ENCODE results near the gene CIDEC.

Gene CIDEC

DNA sequence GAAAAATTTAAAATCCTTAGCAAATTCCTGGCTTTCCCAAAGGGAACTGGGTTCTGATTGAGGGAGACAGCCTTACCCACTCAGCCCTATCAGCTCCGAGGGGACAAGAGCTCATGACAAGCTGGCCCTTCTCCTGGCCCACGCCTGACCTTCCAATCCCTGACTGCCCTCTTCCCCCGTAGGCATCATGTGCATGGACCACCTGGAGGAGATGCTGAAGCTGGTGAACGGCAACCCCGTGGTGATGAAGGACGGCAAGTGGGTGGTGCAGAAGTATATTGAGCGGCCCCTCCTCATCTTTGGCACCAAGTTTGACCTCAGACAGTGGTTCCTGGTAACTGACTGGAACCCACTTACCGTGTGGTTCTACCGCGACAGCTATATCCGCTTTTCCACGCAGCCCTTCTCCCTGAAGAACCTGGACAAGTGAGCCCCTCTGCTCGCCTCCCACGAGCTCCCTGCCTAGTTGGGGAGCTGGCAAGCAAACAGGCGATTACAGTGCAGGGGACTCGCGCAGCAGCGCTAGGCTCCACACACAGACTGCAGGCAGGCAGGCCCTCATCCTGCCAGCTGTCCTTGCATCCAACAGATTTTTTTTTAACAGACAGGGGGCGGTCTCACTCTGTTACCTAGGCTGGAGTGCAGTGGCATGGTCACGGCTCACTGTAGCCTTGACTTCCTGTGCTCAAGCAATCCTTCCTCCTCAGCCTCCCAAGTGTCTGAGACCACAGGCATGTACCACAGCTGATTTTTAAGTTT lies 53.1 kb downstream of the CIDEC start:
- H3K27me3 ChIP-seq (ENCODE audit: control insufficient read depth, insufficient read depth, low read length) = no peaks in the 10 kb centered on the region
- no peak overlapping the region for H3K9ac ChIP-seq (ENCODE audit: low read length)
- no peaks in the 10 kb centered on the region for H3K4me1 ChIP-seq (ENCODE audit: control insufficient read depth, insufficient read depth, low read length)
- no peaks in the 10 kb centered on the region for H3K36me3 ChIP-seq (ENCODE audit: control insufficient read depth, insufficient read depth, low read length)
- H3K27ac ChIP-seq (ENCODE audit: low read depth, low read length) = no peak overlapping the region
- no peak overlapping the region for H3K4me3 ChIP-seq (ENCODE audit: low read length)

DNA sequence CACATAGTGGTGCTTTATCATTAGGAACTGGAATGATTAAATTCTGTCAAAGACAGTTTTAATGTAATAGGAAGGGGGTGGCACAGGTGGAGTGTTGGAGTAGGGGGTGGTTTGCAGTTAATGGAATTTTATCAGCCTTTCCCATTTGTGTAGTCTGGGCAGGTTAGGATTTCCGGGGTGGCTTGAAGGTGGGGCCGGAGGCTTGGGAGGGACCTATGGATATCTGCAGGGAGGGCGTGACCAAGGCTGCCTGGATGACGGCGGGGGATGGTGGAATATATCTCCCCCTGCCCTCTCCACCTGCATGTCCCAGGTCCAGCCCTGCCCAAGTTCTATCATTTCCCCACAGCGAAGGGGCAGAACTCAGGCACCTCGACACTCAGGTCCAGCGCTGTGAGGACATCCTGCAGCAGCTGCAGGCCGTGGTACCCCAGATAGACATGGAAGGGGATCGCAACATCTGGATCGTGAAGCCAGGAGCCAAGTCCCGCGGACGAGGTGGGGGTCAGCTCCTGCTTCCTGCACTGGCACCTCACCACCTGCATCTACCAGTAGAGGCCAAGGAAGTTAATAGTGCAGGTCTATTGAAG lies 54.5 kb downstream of the CIDEC start:
- no peaks in the 10 kb centered on the region for H3K36me3 ChIP-seq (ENCODE audit: control insufficient read depth, insufficient read depth, low read length)
- H3K27me3 ChIP-seq (ENCODE audit: control insufficient read depth, insufficient read depth, low read length) = no peaks in the 10 kb centered on the region
- H3K9ac ChIP-seq (ENCODE audit: low read length) = no peak overlapping the region
- no peak overlapping the region for H3K27ac ChIP-seq (ENCODE audit: low read depth, low read length)
- no peaks in the 10 kb centered on the region for H3K4me1 ChIP-seq (ENCODE audit: control insufficient read depth, insufficient read depth, low read length)
- H3K4me3 ChIP-seq (ENCODE audit: low read length) = no peak overlapping the region

DNA sequence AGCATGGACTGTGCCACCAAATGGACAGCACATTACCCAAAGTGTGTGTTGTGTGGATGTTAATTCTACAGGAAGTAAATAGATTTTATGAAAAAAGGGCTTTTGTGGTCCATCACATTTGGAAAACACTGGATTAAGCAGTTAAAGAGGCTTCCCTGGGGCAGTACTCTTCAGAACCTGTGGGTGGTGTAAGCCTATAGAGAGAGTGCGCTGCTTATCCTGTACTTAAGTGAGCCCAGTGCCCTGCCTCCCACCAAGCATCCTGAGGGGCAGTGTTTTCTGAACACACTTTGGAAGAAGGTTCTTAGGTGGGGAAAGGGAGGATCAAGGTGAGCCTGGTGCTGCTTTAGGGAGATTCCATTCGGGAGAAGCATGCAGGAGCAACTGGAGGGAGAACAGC lies 59.1 kb downstream of the CIDEC start:
- H3K27me3 ChIP-seq (ENCODE audit: control insufficient read depth, insufficient read depth, low read length) = no peaks in the 10 kb centered on the region
- no peak overlapping the region for H3K4me3 ChIP-seq (ENCODE audit: low read length)
- H3K9ac ChIP-seq (ENCODE audit: low read length) = no peak overlapping the region
- H3K4me1 ChIP-seq (ENCODE audit: control insufficient read depth, insufficient read depth, low read length) = no peaks in the 10 kb centered on the region
- H3K27ac ChIP-seq (ENCODE audit: low read depth, low read length) = no peak overlapping the region
- peaks cover 4% of the 10 kb centered on the region for H3K36me3 ChIP-seq (ENCODE audit: control insufficient read depth, insufficient read depth, low read length)

DNA sequence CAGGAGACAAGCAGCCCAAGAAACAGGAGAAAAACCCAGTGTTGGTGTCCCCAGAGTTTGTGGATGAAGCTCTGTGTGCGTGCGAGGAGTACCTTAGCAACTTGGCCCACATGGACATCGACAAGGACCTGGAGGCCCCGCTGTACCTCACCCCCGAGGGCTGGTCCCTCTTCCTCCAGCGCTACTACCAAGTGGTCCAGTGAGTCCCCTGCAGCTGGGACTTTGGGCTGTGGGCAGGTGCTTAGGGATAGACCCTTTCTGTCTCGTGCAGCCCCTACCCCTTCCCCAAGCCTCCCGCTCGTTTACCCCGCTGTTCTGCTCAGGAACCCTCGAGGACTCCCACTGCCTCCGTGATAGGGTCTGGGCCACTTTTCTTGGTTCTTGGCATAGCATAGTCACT lies 59.5 kb downstream of the CIDEC start:
- no peak overlapping the region for H3K9ac ChIP-seq (ENCODE audit: low read length)
- no peaks in the 10 kb centered on the region for H3K4me1 ChIP-seq (ENCODE audit: control insufficient read depth, insufficient read depth, low read length)
- H3K4me3 ChIP-seq (ENCODE audit: low read length) = no peak overlapping the region
- H3K27me3 ChIP-seq (ENCODE audit: control insufficient read depth, insufficient read depth, low read length) = no peaks in the 10 kb centered on the region
- H3K36me3 ChIP-seq (ENCODE audit: control insufficient read depth, insufficient read depth, low read length) = peaks cover 4% of the 10 kb centered on the region
- H3K27ac ChIP-seq (ENCODE audit: low read depth, low read length) = no peak overlapping the region

DNA sequence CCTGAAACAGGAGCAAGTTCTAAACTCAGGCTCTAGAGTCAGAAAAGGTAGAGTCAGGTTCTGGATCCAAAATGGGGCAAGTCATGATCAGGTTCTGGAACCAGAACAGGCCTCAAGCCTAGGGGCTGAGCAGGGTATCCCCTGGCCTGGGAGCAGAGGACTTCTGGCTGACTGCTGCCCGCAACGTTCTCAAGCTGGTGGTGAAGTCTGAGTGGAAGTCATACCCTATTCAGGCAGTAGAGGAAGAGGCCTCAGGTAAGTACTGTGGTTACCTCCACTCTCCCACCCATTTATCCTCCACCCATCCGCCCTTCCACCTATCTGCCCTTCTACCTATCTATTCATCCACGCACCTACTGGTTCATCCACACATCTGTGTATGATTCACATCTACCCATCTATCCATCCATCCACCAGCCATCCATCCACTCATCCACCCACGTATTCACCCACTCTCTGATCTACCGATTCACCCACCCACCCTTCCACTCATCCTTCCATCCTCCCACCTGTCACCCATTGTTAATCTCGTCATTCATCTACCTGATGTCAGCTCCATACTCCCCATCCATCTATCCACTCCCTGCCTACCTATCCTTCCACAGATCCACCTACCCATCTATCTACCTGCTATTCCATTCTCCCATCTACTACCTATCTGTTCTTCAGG lies 61.3 kb downstream of the CIDEC start:
- no peak overlapping the region for H3K9ac ChIP-seq (ENCODE audit: low read length)
- no peak overlapping the region for H3K27ac ChIP-seq (ENCODE audit: low read depth, low read length)
- H3K4me3 ChIP-seq (ENCODE audit: low read length) = no peak overlapping the region
- H3K27me3 ChIP-seq (ENCODE audit: control insufficient read depth, insufficient read depth, low read length) = no peaks in the 10 kb centered on the region
- H3K36me3 ChIP-seq (ENCODE audit: control insufficient read depth, insufficient read depth, low read length) = peaks cover 4% of the 10 kb centered on the region
- H3K4me1 ChIP-seq (ENCODE audit: control insufficient read depth, insufficient read depth, low read length) = no peaks in the 10 kb centered on the region

DNA sequence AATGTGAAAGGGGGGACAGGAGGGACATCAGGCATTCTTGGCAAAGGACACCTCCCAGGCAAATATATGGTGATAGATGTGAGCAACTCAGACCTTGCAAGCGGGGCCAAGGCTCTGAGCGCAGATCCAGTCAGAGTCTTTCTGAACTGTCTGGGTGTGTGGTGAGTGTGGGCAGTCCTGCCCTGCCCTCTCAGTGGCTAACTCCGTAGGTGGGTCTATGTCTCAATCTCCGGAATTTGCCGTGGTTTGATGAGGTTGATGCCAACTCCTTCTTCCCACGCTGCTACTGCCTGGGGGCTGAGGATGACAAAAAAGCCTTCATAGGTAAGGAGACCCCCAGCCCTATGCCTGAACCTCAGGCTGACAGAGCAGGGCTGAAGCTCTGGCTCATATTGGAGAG lies 62.6 kb downstream of the CIDEC start:
- Histone ChIP-seq H3K27ac (ENCODE audit: low read depth, low read length) (no peak overlapping the region), H3K9ac (ENCODE audit: low read length) (no peak overlapping the region), H3K4me3 (ENCODE audit: low read length) (no peak overlapping the region), H3K27me3 (ENCODE audit: control insufficient read depth, insufficient read depth, low read length) (no peaks in the 10 kb centered on the region), H3K36me3 (ENCODE audit: control insufficient read depth, insufficient read depth, low read length) (peaks cover 4% of the 10 kb centered on the region), H3K4me1 (ENCODE audit: control insufficient read depth, insufficient read depth, low read length) (no peaks in the 10 kb centered on the region)

All from rectal smooth muscle tissue (tissue), 1 donor.